ENCODE measurements around the gene ADTRP. TPM values are rescaled to one million over a fixed set of nuclear protein-coding genes. Genes with fewer than 3 reads are reported as not detected.

ADTRP gene
- total and polyA plus RNA-seq, 2 experiments from 2014 or later: 1.3 to 2.6 TPM

- Histone ChIP-seq H3K9me2 (ENCODE audit: insufficient read depth) (no peaks in the 10 kb centered on the region), H3K4me3 (no peak overlapping the region), H3K27me3 (replicated peaks; ENCODE audit: insufficient read depth) (no peaks in the 10 kb centered on the region), H3F3A (ENCODE audit: insufficient read depth) (peaks cover 5% of the 10 kb centered on the region), H3K9me3 (ENCODE audit: low read depth) (no peaks in the 10 kb centered on the region), H4K20me1 (ENCODE audit: insufficient read depth) (no peaks in the 10 kb centered on the region), H3K27ac (no peak overlapping the region), H2AFZ (no peak overlapping the region), H3K4me2 (ENCODE audit: unreplicated experiment) (no peak overlapping the region), H3K9ac (no peak overlapping the region), H3K79me2 (ENCODE audit: insufficient read depth) (no peaks in the 10 kb centered on the region), H3K36me3 (ENCODE audit: low read depth) (no peaks in the 10 kb centered on the region), H3K4me1 (ENCODE audit: insufficient read depth) (peaks cover 7% of the 10 kb centered on the region; the same call in 1 of the 2 replicates)
- no peak for TF ChIP-seq EZH2 (IDR thresholded peaks at IDR 0.05; ENCODE audit: insufficient read depth, poor library complexity, severe bottlenecking)
- TF ChIP-seq EZH2phosphoT487 (IDR thresholded peaks at IDR 0.05; ENCODE audit: insufficient read depth, low read depth): no peak
- 85 to 87% methylated on average over 7 of the region's 7 CpGs for WGBS, 2 experiments (ENCODE audit: low coverage in 1 of 2, low lambda C conversion rate in 2 of 2, missing lambda C conversion rate in 2 of 2)
- no peak for DNase-seq
- in situ Hi-C loops (cut with MboI): no loop called here
Observed at GRCh38 chr6:11748591-11749210, 29.9 kb downstream of the ADTRP start.

GRCh38 chr6:11747021-11747420 lies 31.6 kb downstream of the ADTRP start:
- no peaks in the 10 kb centered on the region for H3K9me3 ChIP-seq (ENCODE audit: low read depth)
- H3K27me3 ChIP-seq (replicated peaks; ENCODE audit: insufficient read depth): no peaks in the 10 kb centered on the region
- H3K36me3 ChIP-seq (ENCODE audit: low read depth): no peaks in the 10 kb centered on the region
- H3K27ac ChIP-seq: no peak overlapping the region
- H3K79me2 ChIP-seq (ENCODE audit: insufficient read depth): no peaks in the 10 kb centered on the region
- no peak overlapping the region for H3K9ac ChIP-seq
- no peaks in the 10 kb centered on the region for H4K20me1 ChIP-seq (ENCODE audit: insufficient read depth)
- no peaks in the 10 kb centered on the region for H3K9me2 ChIP-seq (ENCODE audit: insufficient read depth)
- no peaks in the 10 kb centered on the region for H3F3A ChIP-seq (ENCODE audit: insufficient read depth)
- no peak for DNase-seq
- in situ Hi-C loops (cut with MboI): no loop called here
- H2AFZ ChIP-seq: no peak overlapping the region
- TF ChIP-seq EZH2 (IDR thresholded peaks at IDR 0.05; ENCODE audit: insufficient read depth, poor library complexity, severe bottlenecking): no peak
- H3K4me1 ChIP-seq (ENCODE audit: insufficient read depth): peaks cover 2% of the 10 kb centered on the region; the same call in 1 of the 2 replicates
- WGBS, 2 experiments (ENCODE audit: low coverage in 1 of 2, low lambda C conversion rate in 2 of 2, missing lambda C conversion rate in 2 of 2): 75 to 82% methylated on average over 3 of the region's 3 CpGs
- H3K4me2 ChIP-seq (ENCODE audit: unreplicated experiment): no peak overlapping the region
- no peak overlapping the region for H3K4me3 ChIP-seq

GRCh38 chr6:11744753-11745152 lies 33.9 kb downstream of the ADTRP start:
- H4K20me1 ChIP-seq (ENCODE audit: insufficient read depth): no peaks in the 10 kb centered on the region
- no peak overlapping the region for H3K4me2 ChIP-seq (ENCODE audit: unreplicated experiment)
- H3F3A ChIP-seq (ENCODE audit: insufficient read depth): no peaks in the 10 kb centered on the region
- H3K79me2 ChIP-seq (ENCODE audit: insufficient read depth): no peaks in the 10 kb centered on the region
- H3K36me3 ChIP-seq (ENCODE audit: low read depth): no peaks in the 10 kb centered on the region
- H2AFZ ChIP-seq: no peak overlapping the region; the same call in 1 of the 2 replicates
- 31 to 33% methylated on average over 3 of the region's 3 CpGs for WGBS, 2 experiments (ENCODE audit: low coverage in 1 of 2, low lambda C conversion rate in 2 of 2, missing lambda C conversion rate in 2 of 2)
- no peaks in the 10 kb centered on the region for H3K27me3 ChIP-seq (replicated peaks; ENCODE audit: insufficient read depth)
- no peaks in the 10 kb centered on the region for H3K9me2 ChIP-seq (ENCODE audit: insufficient read depth)
- H3K27ac ChIP-seq: no peak overlapping the region
- DNase-seq: peak; percentile 77
- H3K9ac ChIP-seq: no peak overlapping the region
- no peak overlapping the region for H3K4me3 ChIP-seq
- TF ChIP-seq EZH2phosphoT487 (IDR thresholded peaks at IDR 0.05; ENCODE audit: insufficient read depth, low read depth) (no peak), EZH2 (IDR thresholded peaks at IDR 0.05; ENCODE audit: insufficient read depth, poor library complexity, severe bottlenecking) (no peak)
- in situ Hi-C loops (cut with MboI): no loop called here
- no peaks in the 10 kb centered on the region for H3K4me1 ChIP-seq (ENCODE audit: insufficient read depth)
- H3K9me3 ChIP-seq (ENCODE audit: low read depth): no peaks in the 10 kb centered on the region

- 39 to 49% methylated on average over 1 of the region's 1 CpG for WGBS, 2 experiments (ENCODE audit: low coverage in 1 of 2, low lambda C conversion rate in 2 of 2, missing lambda C conversion rate in 2 of 2)
- no peak for TF ChIP-seq EZH2 (IDR thresholded peaks at IDR 0.05; ENCODE audit: insufficient read depth, poor library complexity, severe bottlenecking)
- no peak for TF ChIP-seq EZH2phosphoT487 (IDR thresholded peaks at IDR 0.05; ENCODE audit: insufficient read depth, low read depth)
- Histone ChIP-seq H3K4me2 (ENCODE audit: unreplicated experiment) (no peak overlapping the region), H2AFZ (no peak overlapping the region), H3K9me3 (ENCODE audit: low read depth) (no peaks in the 10 kb centered on the region), H3K27ac (no peak overlapping the region), H3K9ac (no peak overlapping the region), H3K4me3 (no peak overlapping the region), H3F3A (ENCODE audit: insufficient read depth) (no peaks in the 10 kb centered on the region), H3K79me2 (ENCODE audit: insufficient read depth) (no peaks in the 10 kb centered on the region), H3K27me3 (replicated peaks; ENCODE audit: insufficient read depth) (no peaks in the 10 kb centered on the region), H3K36me3 (ENCODE audit: low read depth) (no peaks in the 10 kb centered on the region), H4K20me1 (ENCODE audit: insufficient read depth) (no peaks in the 10 kb centered on the region), H3K4me1 (ENCODE audit: insufficient read depth) (no peaks in the 10 kb centered on the region), H3K9me2 (ENCODE audit: insufficient read depth) (no peaks in the 10 kb centered on the region)
- DNase-seq: no peak
- in situ Hi-C loops (cut with MboI): no loop called here
Observed at GRCh38 chr6:11744101-11744500, 34.5 kb downstream of the ADTRP start.
